ENCODE data around the gene DNAH3. TPM values are rescaled to one million over a fixed set of nuclear protein-coding genes. Genes with fewer than 3 reads are reported as not detected.
A peak's percentile ranks its signal among the peaks of the same experiment; 100 is the strongest.

Gene DNAH3
- total and polyA plus RNA-seq, 2 experiments from 2014 or later = 0.70 to 1.3 TPM

- TF ChIP-seq REST (IDR thresholded peaks at IDR 0.05; ENCODE audit: unreplicated experiment) (no peak), ZNF114 (CRISPR knock-in tag; IDR thresholded peaks at IDR 0.05) (no peak), ZNF331 (CRISPR knock-in tag; IDR thresholded peaks at IDR 0.05; ENCODE audit: low read depth) (no peak)
Observed at GRCh38 chr16:20971401-20971800, 179.2 kb downstream of the DNAH3 start (continued).

GRCh38 chr16:20969386-20969785 lies 181.3 kb downstream of the DNAH3 start:
- no peaks in the 10 kb centered on the region for H3K9me3 Mint-ChIP-seq
- H3K27ac Mint-ChIP-seq = 0 out of 2 replicates have a peak overlapping the region, but pooled peaks have one; percentile 33
- peak; percentile 39 for DNase-seq (ENCODE audit: low spot score)
- no peaks in the 10 kb centered on the region for H3K36me3 Mint-ChIP-seq (ENCODE audit: low read depth)
- H3K27ac ChIP-seq (ENCODE audit: low read depth) = peak overlapping the region; percentile 89; the same call in 1 of the 2 replicates
- TF ChIP-seq ZNF114 (CRISPR knock-in tag; IDR thresholded peaks at IDR 0.05) (no peak), REST (IDR thresholded peaks at IDR 0.05; ENCODE audit: unreplicated experiment) (no peak), EZH2 (IDR thresholded peaks at IDR 0.05; ENCODE audit: low read depth, unreplicated experiment) (no peak), NANOG (IDR thresholded peaks at IDR 0.05; ENCODE audit: borderline replicate concordance) (no peak), JUNB (IDR thresholded peaks at IDR 0.05; ENCODE audit: unreplicated experiment) (no peak)
- H2AFZ ChIP-seq = no peak overlapping the region
- 0 out of 2 replicates have a peak, but pooled peaks cover 4% of the 10 kb centered on the region for H3K9me2 ChIP-seq (ENCODE audit: insufficient read depth)
- ATAC-seq = peak; percentile 44; the same call in 2 of the 3 replicates
- H3K79me2 ChIP-seq (replicated peaks; ENCODE audit: insufficient read depth) = no peaks in the 10 kb centered on the region
- peaks cover 43% of the 10 kb centered on the region for H3K4me1 Mint-ChIP-seq
- H3K36me3 ChIP-seq (ENCODE audit: insufficient read depth) = no peaks in the 10 kb centered on the region
- H3F3A ChIP-seq (replicated peaks; ENCODE audit: low read depth) = peaks cover 9% of the 10 kb centered on the region
- no peaks in the 10 kb centered on the region for H3K27me3 ChIP-seq (ENCODE audit: insufficient read depth)
- H4K20me1 ChIP-seq (replicated peaks; ENCODE audit: insufficient read depth) = no peaks in the 10 kb centered on the region
- H3K4me3 ChIP-seq = no peak overlapping the region
- peaks cover 45% of the 10 kb centered on the region for H3K4me1 ChIP-seq (ENCODE audit: insufficient read depth)
- peaks cover 17% of the 10 kb centered on the region for H3K27me3 Mint-ChIP-seq (ENCODE audit: insufficient read depth, low read depth, poor library complexity)
- no peak overlapping the region; the same call in 2 of the 3 replicates for H3K4me3 Mint-ChIP-seq
- peak overlapping the region; percentile 62 for H3K4me2 ChIP-seq

Measured in GM23338 (cell line).